Measurements from ENCODE around the gene AMPD3.

- TF ChIP-seq CTCF (IDR thresholded peaks at IDR 0.05) (no peak), SIN3A (IDR thresholded peaks at IDR 0.05; ENCODE audit: borderline replicate concordance, insufficient read depth, low read depth, low read length) (no peak), REST (IDR thresholded peaks at IDR 0.05; ENCODE audit: insufficient read depth in 1 of 2, low read depth in 2 of 2, low read length in 1 of 2) (no peak), POLR2AphosphoS5 (IDR thresholded peaks at IDR 0.05; ENCODE audit: low read depth, low read length) (no peak), TCF7L2 (IDR thresholded peaks at IDR 0.05; ENCODE audit: low read depth, low read length) (no peak)
Measured at GRCh38 chr11:10455637-10456487, 798 bp downstream of the AMPD3 start.

Data from Panc1 (cell line).